OCI-LY7 (cell line): Measurements from ENCODE around the gene MILR1. TPM values are rescaled to one million over a fixed set of nuclear protein-coding genes. Genes with fewer than 3 reads are reported as not detected.
"Not testable (repeated sequence)": the region's sequence is repeated elsewhere in the genome, so short reads cannot be mapped to it uniquely, and the experiment has no call there.

Source experiments
- BruUV-seq: library from RNA; stranded (reverse); fragments of 400-500 nt; replicated peaks from 2 replicates; lab custom pipeline; 2021; lab: Mats Ljungman, UMichigan
- CTCF ChIA-PET: fragments of 300-600 bp; sonication (Branson Sonifier 250); formaldehyde crosslinking; loops from one replicate; lab custom pipeline; 2022; ENCODE audit warnings: antibody characterized with exemption; ENCODE audit not compliant: unreplicated experiment; lab: Charles Lee
- POLR2A ChIA-PET: fragments of 300-600 bp; sonication (Branson Sonifier 250); formaldehyde crosslinking; loops from one replicate; lab custom pipeline; 2022; ENCODE audit warnings: antibody characterized with exemption; lab: Charles Lee
- DNase-seq: peaks from one replicate; pipeline ENCODE4 v3.0.0-alpha.2; 2015; ENCODE audit warnings: low spot score
- H2AFZ ChIP-seq: fragments of 200-600 bp; sonication (generic), shearing (Covaris generic); 2 replicates; pipeline ENCODE4 v1.6.1; 2014; ENCODE audit warnings: mild to moderate bottlenecking, antibody characterized with exemption, low read length, moderate library complexity
- H3K27ac ChIP-seq: fragments of 200-600 bp; sonication (generic); 2 replicates; pipeline ENCODE4 v1.5.1; 2014; ENCODE audit warnings: mixed run types, low read depth, mild to moderate bottlenecking, moderate library complexity, low read length, inconsistent platforms; ENCODE audit not compliant: poor library complexity, severe bottlenecking
- H3K36me3 ChIP-seq: fragments of 200-600 bp; sonication (generic); 2 replicates; pipeline ENCODE4 v1.6.1; 2014; ENCODE audit warnings: mild to moderate bottlenecking, antibody characterized with exemption, low read length, moderate library complexity, mixed read lengths; ENCODE audit not compliant: insufficient read depth
- H3K4me1 ChIP-seq: fragments of 200-600 bp; sonication (generic); 2 replicates; pipeline ENCODE4 v1.5.1; 2014; ENCODE audit warnings: mild to moderate bottlenecking, low read length; ENCODE audit not compliant: insufficient read depth, poor library complexity, severe bottlenecking
- H3K4me2 ChIP-seq: fragments of 200-600 bp; sonication (generic); 2 replicates; pipeline ENCODE4 v1.6.1; 2014; ENCODE audit warnings: mild to moderate bottlenecking, low read length
- H3K4me3 ChIP-seq: fragments of 200-600 bp; sonication (generic); 2 replicates; pipeline ENCODE4 v1.5.1; 2014; ENCODE audit warnings: mild to moderate bottlenecking, low read depth, low read length; ENCODE audit not compliant: poor library complexity, severe bottlenecking
- H3K79me2 ChIP-seq: fragments of 200-600 bp; sonication (generic); 2 replicates; pipeline ENCODE4 v1.6.1; 2016; ENCODE audit warnings: low read depth, mild to moderate bottlenecking, low read length, moderate library complexity, mixed read lengths; ENCODE audit not compliant: insufficient read depth
- H3K9me2 ChIP-seq: fragments of 200-600 bp; sonication (generic); 2 replicates; pipeline ENCODE4 v1.6.1; 2016; ENCODE audit warnings: mild to moderate bottlenecking, low read length, mixed read lengths; ENCODE audit not compliant: insufficient read depth
- H3K9me3 ChIP-seq: fragments of 200-600 bp; sonication (generic); 2 replicates; pipeline ENCODE4 v1.6.1; 2014; ENCODE audit warnings: mild to moderate bottlenecking, mixed run types, low read length, mixed read lengths
- H4K20me1 ChIP-seq: fragments of 200-600 bp; sonication (generic); 2 replicates; pipeline ENCODE4 v1.6.1; 2014; ENCODE audit warnings: mild to moderate bottlenecking, antibody characterized with exemption, low read length, moderate library complexity, mixed read lengths; ENCODE audit not compliant: insufficient read depth
- EZH2phosphoT487 ChIP-seq: fragments of 200-600 bp; sonication (generic); IDR thresholded peaks from 2 replicates; pipeline ENCODE4 v1.6.1; 2018; ENCODE audit warnings: low read depth, borderline replicate concordance, mild to moderate bottlenecking, mixed run types, antibody characterized with exemption, low read length, moderate library complexity, mixed read lengths
- intact Hi-C: fragments of 100-400 bp; cut with micrococcal nuclease; formaldehyde crosslinking; loops from one replicate; pipeline ENCODE4 v1.10.0; 2022; ENCODE audit not compliant: unreplicated experiment
- total RNA-seq, 2 experiments: library from RNA; depleted of rRNA in 1 of 2; stranded (reverse); fragments of >200 nt in 1 of 2; shearing (Covaris generic) in 1 of 2; gene quantifications; 2 replicates each; pipeline ENCODE4 v1.2.3, GENCODE V29; 2014 to 2022
- TF ChIP-seq, protein P1 (sequence below): fragments of 200-600 bp; sonication (generic); conservative IDR thresholded peaks from 2 replicates; pipeline ENCODE4 v1.5.1; 2014; ENCODE audit warnings: mild to moderate bottlenecking, antibody characterized with exemption, low read length, moderate library complexity, mixed read lengths

Gene MILR1
- total RNA-seq, 2 experiments from 2014 or later, result 68.7 to 101 TPM

DNA sequence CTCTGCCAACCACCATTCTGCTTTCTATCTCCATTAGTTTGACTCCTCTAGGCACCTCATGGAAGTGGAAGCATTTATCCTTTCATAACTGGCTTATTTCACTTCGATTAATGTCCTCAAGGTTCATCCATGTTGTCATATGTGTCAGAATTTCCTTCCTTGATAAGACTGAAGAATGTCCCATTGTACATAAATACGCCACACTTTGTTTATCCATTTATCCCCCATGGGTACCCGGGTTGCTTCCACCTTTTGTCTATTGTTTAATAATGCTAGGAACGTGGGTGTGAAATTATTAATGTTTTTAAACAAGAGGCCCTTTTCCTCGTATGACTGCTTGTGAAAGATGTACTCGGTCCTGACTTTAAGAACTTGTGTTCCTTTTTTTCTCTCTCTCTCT is 12.9 kb downstream of the MILR1 start:
- H3K4me1 ChIP-seq, result peaks cover 13% of the 10 kb centered on the region
- no peak overlapping the region for H3K27ac ChIP-seq
- DNase-seq, result no peak
- H3K9me3 ChIP-seq, result peaks cover 9% of the 10 kb centered on the region; the same call in 1 of the 2 replicates
- H3K4me3 ChIP-seq, result no peak overlapping the region
- H2AFZ ChIP-seq, result no peak overlapping the region
- TF ChIP-seq EZH2phosphoT487, result no peak
- TF ChIP-seq, protein P1, sequence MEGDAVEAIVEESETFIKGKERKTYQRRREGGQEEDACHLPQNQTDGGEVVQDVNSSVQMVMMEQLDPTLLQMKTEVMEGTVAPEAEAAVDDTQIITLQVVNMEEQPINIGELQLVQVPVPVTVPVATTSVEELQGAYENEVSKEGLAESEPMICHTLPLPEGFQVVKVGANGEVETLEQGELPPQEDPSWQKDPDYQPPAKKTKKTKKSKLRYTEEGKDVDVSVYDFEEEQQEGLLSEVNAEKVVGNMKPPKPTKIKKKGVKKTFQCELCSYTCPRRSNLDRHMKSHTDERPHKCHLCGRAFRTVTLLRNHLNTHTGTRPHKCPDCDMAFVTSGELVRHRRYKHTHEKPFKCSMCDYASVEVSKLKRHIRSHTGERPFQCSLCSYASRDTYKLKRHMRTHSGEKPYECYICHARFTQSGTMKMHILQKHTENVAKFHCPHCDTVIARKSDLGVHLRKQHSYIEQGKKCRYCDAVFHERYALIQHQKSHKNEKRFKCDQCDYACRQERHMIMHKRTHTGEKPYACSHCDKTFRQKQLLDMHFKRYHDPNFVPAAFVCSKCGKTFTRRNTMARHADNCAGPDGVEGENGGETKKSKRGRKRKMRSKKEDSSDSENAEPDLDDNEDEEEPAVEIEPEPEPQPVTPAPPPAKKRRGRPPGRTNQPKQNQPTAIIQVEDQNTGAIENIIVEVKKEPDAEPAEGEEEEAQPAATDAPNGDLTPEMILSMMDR, result no peak
- no peaks in the 10 kb centered on the region for H3K9me2 ChIP-seq
- H4K20me1 ChIP-seq, result no peaks in the 10 kb centered on the region
- no peak overlapping the region for H3K4me2 ChIP-seq
- no TSS peak for BruUV-seq
- POLR2A ChIA-PET, result no interaction called here
- H3K36me3 ChIP-seq, result peaks cover 82% of the 10 kb centered on the region
- H3K79me2 ChIP-seq, result no peaks in the 10 kb centered on the region; the same call in 1 of the 2 replicates
- CTCF ChIA-PET, result no interaction called here
- intact Hi-C loops, result no loop called here

DNA sequence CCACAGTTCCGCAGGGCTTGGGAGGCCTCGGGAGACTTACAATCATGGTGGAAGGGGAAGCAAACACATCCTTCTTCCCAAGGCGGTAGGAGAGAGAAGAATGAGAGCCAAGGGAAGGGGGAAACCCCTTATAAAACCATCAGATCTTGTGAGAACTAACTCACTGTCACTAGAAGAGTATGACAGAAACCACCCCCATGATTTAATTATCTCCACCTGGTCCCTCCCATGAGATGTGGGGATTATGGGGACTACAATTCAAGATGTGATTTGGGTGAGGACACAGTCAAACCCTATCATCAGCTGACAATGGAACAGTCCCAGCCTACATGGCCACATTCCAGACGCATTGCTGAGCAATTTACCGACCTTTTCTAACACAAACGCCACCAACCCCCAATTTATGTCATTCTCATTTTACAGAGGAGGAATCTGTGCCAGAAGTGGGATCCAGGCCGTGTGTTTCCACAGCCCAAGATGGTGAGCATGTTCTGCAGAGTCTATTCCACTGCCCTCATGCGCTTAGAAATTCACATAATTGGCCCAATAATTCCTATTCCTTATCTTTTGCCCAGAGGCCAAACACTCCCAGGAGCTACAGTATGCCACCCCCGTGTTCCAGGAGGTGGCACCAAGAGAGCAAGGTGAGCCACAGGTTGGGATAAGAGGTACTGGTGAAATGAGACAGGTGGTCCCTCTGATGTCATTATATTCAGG is 17.3 kb downstream of the MILR1 start:
- Histone ChIP-seq H3K4me1 (no peaks in the 10 kb centered on the region), H3K9me2 (no peaks in the 10 kb centered on the region), H3K4me2 (no peak overlapping the region), H3K79me2 (no peaks in the 10 kb centered on the region), H2AFZ (no peak overlapping the region), H3K9me3 (no peaks in the 10 kb centered on the region), H3K27ac (no peak overlapping the region), H4K20me1 (no peaks in the 10 kb centered on the region), H3K4me3 (no peak overlapping the region), H3K36me3 (peaks cover 86% of the 10 kb centered on the region)
- CTCF ChIA-PET, result no interaction called here
- no peak for TF ChIP-seq EZH2phosphoT487
- intact Hi-C loops, result no loop called here
- BruUV-seq, result no TSS peak
- no peak for DNase-seq
- POLR2A ChIA-PET, result interaction anchor here (0.7 kb wide), 1 partner anchor 28 kb away, joined by 3 read pairs; no protein-coding TSS in a partner anchor

DNA sequence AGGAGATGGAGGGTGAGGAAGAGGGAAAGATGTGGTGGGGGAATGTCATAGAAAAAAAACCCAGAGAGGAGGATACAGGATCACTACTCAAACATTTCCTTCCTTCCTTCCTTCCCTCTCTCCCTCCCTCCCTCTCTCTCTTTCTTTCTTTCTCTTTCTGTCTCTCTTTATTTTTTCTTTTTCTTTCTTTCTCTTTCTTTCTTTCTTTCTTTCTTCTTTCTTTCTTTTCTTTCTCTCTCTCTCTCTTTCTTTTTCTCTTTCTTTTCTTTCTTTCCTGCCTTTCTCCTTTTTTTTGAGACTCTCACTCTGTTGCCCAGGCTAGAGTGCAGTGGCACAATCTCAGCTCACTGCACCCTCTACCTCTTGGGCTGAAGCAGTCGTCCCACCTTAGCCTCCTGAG is 17.9 kb downstream of the MILR1 start:
- H3K4me1 ChIP-seq, intact Hi-C loops, H3K4me3 ChIP-seq, H3K9me3 ChIP-seq, DNase-seq, H3K9me2 ChIP-seq, BruUV-seq, CTCF ChIA-PET, H3K4me2 ChIP-seq, H3K79me2 ChIP-seq, H2AFZ ChIP-seq, H4K20me1 ChIP-seq, H3K27ac ChIP-seq: not testable (repeated sequence)
- POLR2A ChIA-PET, result interaction anchor here (0.6 to 0.7 kb wide), 2 partner anchors 28 to 39 kb away, joined by 3 read pairs; no protein-coding TSS in a partner anchor
- peaks cover 87% of the 10 kb centered on the region for H3K36me3 ChIP-seq
